H7 (cell line): ENCODE data around the gene CNTROB. TPM values are rescaled to one million over a fixed set of nuclear protein-coding genes. Genes with fewer than 3 reads are reported as not detected.
A peak's percentile ranks its signal among the peaks of the same experiment; 100 is the strongest.

Source experiments
- DNase-seq: peaks from one replicate; pipeline ENCODE4 v3.0.0; 2012
- H3K27me3 ChIP-seq: 2 replicates; pipeline ENCODE4 v1.6.0; 2011; ENCODE audit warnings: mild to moderate bottlenecking, low read length; ENCODE audit not compliant: control insufficient read depth, insufficient read depth
- H3K36me3 ChIP-seq: replicated peaks from 2 replicates; pipeline ENCODE4 v1.5.1; 2011; ENCODE audit warnings: low read length; ENCODE audit not compliant: control insufficient read depth, insufficient read depth
- H3K4me3 ChIP-seq: 2 replicates; pipeline ENCODE4 v1.5.1; 2011; ENCODE audit warnings: low read depth, mild to moderate bottlenecking, control low read depth, low read length, moderate library complexity; ENCODE audit not compliant: insufficient read depth
- total RNA-seq: library from RNA; depleted of rRNA; stranded (reverse); fragments of >200 nt; shearing (Covaris generic); gene quantifications from 2 replicates; pipeline ENCODE4 v1.2.3, GENCODE V29; 2014

Gene CNTROB
- total RNA-seq, 1 experiment from 2014 or later, result 5.5 TPM

- Histone ChIP-seq H3K4me3 (no peak overlapping the region), H3K36me3 (no peaks in the 10 kb centered on the region), H3K27me3 (no peaks in the 10 kb centered on the region)
- no peak for DNase-seq
Measured at GRCh38 chr17:7977805-7978204, 45.8 kb downstream of the CNTROB start.

- no peak overlapping the region for H3K4me3 ChIP-seq
- no peaks in the 10 kb centered on the region for H3K36me3 ChIP-seq
- no peaks in the 10 kb centered on the region for H3K27me3 ChIP-seq
- no peak for DNase-seq
Measured at GRCh38 chr17:7982173-7982572, 50.2 kb downstream of the CNTROB start.

GRCh38 chr17:7982666-7983065 lies 50.7 kb downstream of the CNTROB start:
- no peak for DNase-seq
- no peaks in the 10 kb centered on the region; the same call in 1 of the 2 replicates for H3K27me3 ChIP-seq
- no peaks in the 10 kb centered on the region for H3K36me3 ChIP-seq
- H3K4me3 ChIP-seq, result no peak overlapping the region

- Histone ChIP-seq H3K36me3 (no peaks in the 10 kb centered on the region), H3K4me3 (no peak overlapping the region), H3K27me3 (peaks cover 8% of the 10 kb centered on the region)
- no peak for DNase-seq
Measured at GRCh38 chr17:7984904-7985303, 52.9 kb downstream of the CNTROB start.

GRCh38 chr17:7987112-7987893 lies 55.3 kb downstream of the CNTROB start:
- Histone ChIP-seq H3K4me3 (no peak overlapping the region), H3K36me3 (no peaks in the 10 kb centered on the region), H3K27me3 (peaks cover 13% of the 10 kb centered on the region)
- no peak for DNase-seq

- H3K27me3 ChIP-seq, result peaks cover 13% of the 10 kb centered on the region
- no peaks in the 10 kb centered on the region for H3K36me3 ChIP-seq
- no peak for DNase-seq
- no peak overlapping the region for H3K4me3 ChIP-seq
Measured at GRCh38 chr17:7988750-7989178, 56.8 kb downstream of the CNTROB start.

GRCh38 chr17:7989781-7990655 lies 58.0 kb downstream of the CNTROB start:
- H3K36me3 ChIP-seq, result no peaks in the 10 kb centered on the region
- H3K4me3 ChIP-seq, result peak overlapping the region; percentile 63
- peaks cover 13% of the 10 kb centered on the region for H3K27me3 ChIP-seq
- DNase-seq, result peak; percentile 96

GRCh38 chr17:7992516-7992915 lies 60.5 kb downstream of the CNTROB start:
- DNase-seq, result no peak
- peaks cover 13% of the 10 kb centered on the region for H3K27me3 ChIP-seq
- no peaks in the 10 kb centered on the region for H3K36me3 ChIP-seq
- no peak overlapping the region for H3K4me3 ChIP-seq

GRCh38 chr17:7992924-7993323 lies 60.9 kb downstream of the CNTROB start:
- no peak overlapping the region for H3K4me3 ChIP-seq
- DNase-seq, result no peak
- H3K27me3 ChIP-seq, result peaks cover 13% of the 10 kb centered on the region
- no peaks in the 10 kb centered on the region for H3K36me3 ChIP-seq

- no peak overlapping the region for H3K4me3 ChIP-seq
- no peaks in the 10 kb centered on the region for H3K36me3 ChIP-seq
- H3K27me3 ChIP-seq, result peaks cover 12% of the 10 kb centered on the region
- DNase-seq, result no peak
Measured at GRCh38 chr17:7993972-7994589, 62.1 kb downstream of the CNTROB start.

GRCh38 chr17:7995724-7996123 lies 63.7 kb downstream of the CNTROB start:
- peaks cover 2% of the 10 kb centered on the region; the same call in 1 of the 2 replicates for H3K27me3 ChIP-seq
- no peak for DNase-seq
- no peak overlapping the region for H3K4me3 ChIP-seq
- no peaks in the 10 kb centered on the region for H3K36me3 ChIP-seq

GRCh38 chr17:7997186-7997585 lies 65.2 kb downstream of the CNTROB start:
- peaks cover 7% of the 10 kb centered on the region; the same call in 1 of the 2 replicates for H3K27me3 ChIP-seq
- no peaks in the 10 kb centered on the region for H3K36me3 ChIP-seq
- no peak overlapping the region for H3K4me3 ChIP-seq
- DNase-seq, result peak; percentile 74
